BJ (cell line): ENCODE measurements around the gene STK32B. TPM values are rescaled to one million over a fixed set of nuclear protein-coding genes. Genes with fewer than 3 reads are reported as not detected.

ENCODE experiments used
- CTCF ChIA-PET: fragments of 350-600 bp; formaldehyde crosslinking; extraction: SDS; loops from one replicate; lab custom pipeline; 2021; ENCODE audit warnings: antibody characterized with exemption, inconsistent platforms; lab: Yijun Ruan, JAX
- POLR2A ChIA-PET: fragments of 300-600 bp; sonication (Branson Sonifier 250); formaldehyde crosslinking; extraction: SDS; loops from one replicate; lab custom pipeline; 2021; ENCODE audit warnings: antibody characterized with exemption; lab: Charles Lee
- DNase-seq: peaks from one replicate; pipeline ENCODE4 v3.0.0-alpha.2; 2011; ENCODE audit warnings: low read depth
- H3K27me3 ChIP-seq: 2 replicates; pipeline ENCODE4 v1.6.0; 2011; ENCODE audit warnings: low read length; ENCODE audit not compliant: control insufficient read depth, insufficient read depth
- H3K36me3 ChIP-seq: 2 replicates; pipeline ENCODE4 v1.5.1; 2011; ENCODE audit warnings: low read length; ENCODE audit not compliant: control insufficient read depth, insufficient read depth
- H3K4me3 ChIP-seq: 2 replicates; pipeline ENCODE4 v1.5.1; 2011; ENCODE audit warnings: low read depth, mild to moderate bottlenecking, control low read depth, low read length
- CTCF ChIP-seq: IDR thresholded peaks from 2 replicates; pipeline ENCODE4 v1.5.1; 2011; ENCODE audit warnings: low read depth, mild to moderate bottlenecking, control low read depth, inconsistent platforms, low read length, moderate library complexity; ENCODE audit not compliant: insufficient read depth
- polyA plus RNA-seq: library from polyadenylated mRNA; depleted of rRNA; stranded (reverse); fragments of >200 nt; gene quantifications from 2 replicates; pipeline ENCODE4 v1.2.3, GENCODE V29; 2011

Gene STK32B
- polyA plus RNA-seq, 1 experiment, result 11.2 TPM

- H3K27me3 ChIP-seq, result no peaks in the 10 kb centered on the region
- no peak for DNase-seq
- ChIA-PET CTCF (interaction anchor here (1.1 kb wide), 1 partner anchor 22 kb away, joined by 3 read pairs; no protein-coding TSS in a partner anchor), POLR2A (no interaction called here)
- no peaks in the 10 kb centered on the region for H3K36me3 ChIP-seq
- H3K4me3 ChIP-seq, result no peak overlapping the region
- TF ChIP-seq CTCF, result no peak
Measured at GRCh38 chr4:5422195-5422594, 370.9 kb downstream of the STK32B start.

- no peak overlapping the region for H3K4me3 ChIP-seq
- ChIA-PET POLR2A (no interaction called here), CTCF (no interaction called here)
- no peak for TF ChIP-seq CTCF
- DNase-seq, result no peak
- H3K36me3 ChIP-seq, result no peaks in the 10 kb centered on the region
- no peaks in the 10 kb centered on the region for H3K27me3 ChIP-seq
Measured at GRCh38 chr4:5423670-5424069, 372.4 kb downstream of the STK32B start.

- no peak for TF ChIP-seq CTCF
- no peak for DNase-seq
- H3K36me3 ChIP-seq, result no peaks in the 10 kb centered on the region
- H3K4me3 ChIP-seq, result no peak overlapping the region
- H3K27me3 ChIP-seq, result no peaks in the 10 kb centered on the region
- ChIA-PET POLR2A (no interaction called here), CTCF (no interaction called here)
Measured at GRCh38 chr4:5424211-5424610, 372.9 kb downstream of the STK32B start.

- ChIA-PET POLR2A (no interaction called here), CTCF (interaction anchor here (1.2 kb wide), 1 partner anchor 24 kb away, joined by 6 read pairs; no protein-coding TSS in a partner anchor)
- DNase-seq, result no peak
- Histone ChIP-seq H3K36me3 (no peaks in the 10 kb centered on the region), H3K27me3 (no peaks in the 10 kb centered on the region), H3K4me3 (no peak overlapping the region)
- TF ChIP-seq CTCF, result no peak
Measured at GRCh38 chr4:5424901-5425300, 373.6 kb downstream of the STK32B start.

GRCh38 chr4:5429747-5430146 lies 378.5 kb downstream of the STK32B start:
- CTCF ChIA-PET, result interaction anchor here (0.6 kb wide), 1 partner anchor 32 kb away, joined by 3 read pairs; no protein-coding TSS in a partner anchor
- no peak overlapping the region for H3K4me3 ChIP-seq
- POLR2A ChIA-PET, result no interaction called here
- H3K27me3 ChIP-seq, result no peaks in the 10 kb centered on the region
- no peak for DNase-seq
- H3K36me3 ChIP-seq, result no peaks in the 10 kb centered on the region
- no peak for TF ChIP-seq CTCF
